DND-41 (cell line): ENCODE data around the gene TBC1D17.

Experiments used
- CTCF ChIP-seq: IDR thresholded peaks from 2 replicates; pipeline ENCODE4 v1.5.1; 2012; ENCODE audit warnings: borderline replicate concordance, low read length, moderate library complexity, mild to moderate bottlenecking; ENCODE audit not compliant: poor library complexity, severe bottlenecking; ENCODE audit errors: extremely low read depth
- EZH2 ChIP-seq: IDR thresholded peaks from 3 replicates; pipeline ENCODE4 v1.6.1; 2012; ENCODE audit warnings: borderline replicate concordance, low read depth, mild to moderate bottlenecking, moderate library complexity, low read length, inconsistent platforms; ENCODE audit not compliant: severe bottlenecking

GRCh38 chr19:49853852-49854377 lies 23.6 kb upstream of the TBC1D17 start:
- TF ChIP-seq CTCF (no peak), EZH2 (no peak)
